Hepatocyte (in vitro differentiated cells): ENCODE results near the gene OPCML. TPM values are rescaled to one million over a fixed set of nuclear protein-coding genes. Genes with fewer than 3 reads are reported as not detected.

Experiments used
- DNase-seq: peaks from one replicate; pipeline ENCODE4 v3.0.0-alpha.2; 2016; ENCODE audit warnings: low spot score
- H2AFZ ChIP-seq: fragments of 200-600 bp; sonication (generic); 2 replicates; pipeline ENCODE4 v1.6.0; 2016; ENCODE audit warnings: antibody characterized with exemption, mild to moderate bottlenecking
- H3K27ac ChIP-seq: fragments of 200-600 bp; sonication (generic); 2 replicates; pipeline ENCODE4 v1.5.1; 2016; ENCODE audit warnings: mild to moderate bottlenecking
- H3K27me3 ChIP-seq: fragments of 200-600 bp; sonication (generic); 2 replicates; pipeline ENCODE4 v1.6.1; 2016
- H3K36me3 ChIP-seq: fragments of 200-600 bp; sonication (generic); replicated peaks from 2 replicates; pipeline ENCODE4 v1.5.1; 2016; ENCODE audit warnings: low read depth; ENCODE audit not compliant: insufficient read depth
- H3K4me1 ChIP-seq: fragments of 200-600 bp; sonication (generic); 2 replicates; pipeline ENCODE4 v1.5.1; 2016; ENCODE audit warnings: mild to moderate bottlenecking, moderate library complexity; ENCODE audit not compliant: insufficient read depth
- H3K4me2 ChIP-seq: fragments of 200-600 bp; sonication (generic); 2 replicates; pipeline ENCODE4 v1.6.0; 2016
- H3K4me3 ChIP-seq: fragments of 200-600 bp; sonication (generic); 2 replicates; pipeline ENCODE4 v1.5.1; 2016; ENCODE audit warnings: mild to moderate bottlenecking
- H3K79me2 ChIP-seq: fragments of 200-600 bp; sonication (generic); 2 replicates; pipeline ENCODE4 v1.6.0; 2017; ENCODE audit warnings: mild to moderate bottlenecking
- H3K9me2 ChIP-seq: fragments of 200-600 bp; sonication (generic); replicated peaks from 2 replicates; pipeline ENCODE4 v1.6.0; 2017; ENCODE audit warnings: mild to moderate bottlenecking; ENCODE audit not compliant: insufficient read depth
- H3K9me3 ChIP-seq: fragments of 200-600 bp; sonication (generic); 2 replicates; pipeline ENCODE4 v1.5.1; 2016; ENCODE audit warnings: low read depth, mild to moderate bottlenecking
- H4K20me1 ChIP-seq: fragments of 200-600 bp; sonication (generic); 2 replicates; pipeline ENCODE4 v1.6.0; 2016; ENCODE audit warnings: mild to moderate bottlenecking; ENCODE audit not compliant: insufficient read depth, poor library complexity, severe bottlenecking
- CTCF ChIP-seq: fragments of 200-600 bp; sonication (generic); IDR thresholded peaks from 2 replicates; pipeline ENCODE4 v1.5.1; 2016; ENCODE audit warnings: antibody characterized with exemption, mild to moderate bottlenecking; ENCODE audit not compliant: poor library complexity
- EZH2 ChIP-seq: fragments of 200-600 bp; sonication (generic); IDR thresholded peaks from 2 replicates; pipeline ENCODE4 v1.6.1; 2016; ENCODE audit warnings: antibody characterized with exemption, mild to moderate bottlenecking, borderline replicate concordance
- EZH2phosphoT487 ChIP-seq: fragments of 200-600 bp; sonication (generic); IDR thresholded peaks from one replicate; pipeline ENCODE4 v1.6.1; 2018; ENCODE audit warnings: antibody characterized with exemption, mild to moderate bottlenecking, low read depth, moderate library complexity; ENCODE audit not compliant: unreplicated experiment, severe bottlenecking
- WGBS: methylation state at CpG from one replicate; pipeline ENCODE4 v1.1.6; 2016; ENCODE audit warnings: low lambda C conversion rate; ENCODE audit errors: missing lambda C conversion rate; 5-methylcytosine and 5-hydroxymethylcytosine counted together
- polyA plus RNA-seq: library from polyadenylated mRNA; unstranded; fragments of >200 nt; fragmentation: Nextera tagmentation; extraction: Ambion mirVana; gene quantifications from 2 replicates; pipeline ENCODE4 v1.2.1, GENCODE V29; 2016
- total RNA-seq: library from RNA; depleted of rRNA; stranded (reverse); fragments of >200 nt; gene quantifications from 2 replicates; pipeline ENCODE4 v1.2.3, GENCODE V29; 2014

The OPCML gene
- total and polyA plus RNA-seq, 2 experiments from 2014 or later: 0.37 to 0.98 TPM

GRCh38 chr11:133520707-133521106 is 11.6 kb downstream of the OPCML start:
- Histone ChIP-seq H4K20me1 (no peaks in the 10 kb centered on the region), H3K4me2 (no peak overlapping the region), H3K36me3 (no peaks in the 10 kb centered on the region), H3K4me3 (no peak overlapping the region), H2AFZ (no peak overlapping the region), H3K9me2 (no peaks in the 10 kb centered on the region), H3K9me3 (no peaks in the 10 kb centered on the region), H3K4me1 (peaks cover 18% of the 10 kb centered on the region), H3K79me2 (no peaks in the 10 kb centered on the region), H3K27ac (peak overlapping the region; percentile 91), H3K27me3 (no peaks in the 10 kb centered on the region)
- WGBS: 60% methylated on average over 7 of the region's 7 CpGs
- TF ChIP-seq EZH2: no peak
- TF ChIP-seq EZH2phosphoT487: no peak
- no peak for TF ChIP-seq CTCF
- peak; percentile 73 for DNase-seq

GRCh38 chr11:133519560-133519959 is 12.7 kb downstream of the OPCML start:
- no peaks in the 10 kb centered on the region for H3K27me3 ChIP-seq
- 61% methylated on average over 3 of the region's 3 CpGs for WGBS
- no peak for TF ChIP-seq EZH2
- no peak for DNase-seq
- H3K9me3 ChIP-seq: no peaks in the 10 kb centered on the region
- H3K4me1 ChIP-seq: peaks cover 18% of the 10 kb centered on the region
- H3K36me3 ChIP-seq: no peaks in the 10 kb centered on the region
- no peak overlapping the region for H2AFZ ChIP-seq
- no peak overlapping the region for H3K27ac ChIP-seq
- H4K20me1 ChIP-seq: no peaks in the 10 kb centered on the region
- H3K79me2 ChIP-seq: no peaks in the 10 kb centered on the region
- H3K4me3 ChIP-seq: no peak overlapping the region
- H3K9me2 ChIP-seq: no peaks in the 10 kb centered on the region
- no peak overlapping the region for H3K4me2 ChIP-seq

- WGBS: 54% methylated on average over 7 of the region's 7 CpGs
- Histone ChIP-seq H3K9me3 (no peaks in the 10 kb centered on the region), H3K79me2 (no peaks in the 10 kb centered on the region), H3K27ac (no peak overlapping the region), H4K20me1 (no peaks in the 10 kb centered on the region), H3K4me2 (no peak overlapping the region), H3K9me2 (no peaks in the 10 kb centered on the region), H3K4me1 (peaks cover 18% of the 10 kb centered on the region), H3K4me3 (no peak overlapping the region), H3K36me3 (no peaks in the 10 kb centered on the region), H2AFZ (no peak overlapping the region), H3K27me3 (no peaks in the 10 kb centered on the region)
- no peak for DNase-seq
- TF ChIP-seq CTCF (no peak), EZH2phosphoT487 (no peak), EZH2 (no peak)
These were observed 13.5 kb downstream of the OPCML start for GRCh38 chr11:133518702-133519264.

GRCh38 chr11:133516845-133517244 is 15.5 kb downstream of the OPCML start:
- WGBS: 91% methylated on average over 8 of the region's 8 CpGs
- DNase-seq: no peak
- Histone ChIP-seq H3K36me3 (no peaks in the 10 kb centered on the region), H3K27me3 (no peaks in the 10 kb centered on the region), H3K9me2 (no peaks in the 10 kb centered on the region), H3K27ac (no peak overlapping the region), H3K9me3 (no peaks in the 10 kb centered on the region), H3K4me1 (peaks cover 18% of the 10 kb centered on the region), H3K4me2 (no peak overlapping the region), H2AFZ (no peak overlapping the region), H3K79me2 (no peaks in the 10 kb centered on the region), H3K4me3 (no peak overlapping the region), H4K20me1 (no peaks in the 10 kb centered on the region)
- no peak for TF ChIP-seq EZH2phosphoT487
- no peak for TF ChIP-seq CTCF
- no peak for TF ChIP-seq EZH2
